OCI-M2 (cell line): ENCODE results near the gene TSPAN6.

Experiments
- DNase-seq: peaks from one replicate; lab custom pipeline; 2025; ENCODE audit not compliant: unreplicated experiment; lab: John Stamatoyannopoulos, UW

Gene TSPAN6

DNA sequence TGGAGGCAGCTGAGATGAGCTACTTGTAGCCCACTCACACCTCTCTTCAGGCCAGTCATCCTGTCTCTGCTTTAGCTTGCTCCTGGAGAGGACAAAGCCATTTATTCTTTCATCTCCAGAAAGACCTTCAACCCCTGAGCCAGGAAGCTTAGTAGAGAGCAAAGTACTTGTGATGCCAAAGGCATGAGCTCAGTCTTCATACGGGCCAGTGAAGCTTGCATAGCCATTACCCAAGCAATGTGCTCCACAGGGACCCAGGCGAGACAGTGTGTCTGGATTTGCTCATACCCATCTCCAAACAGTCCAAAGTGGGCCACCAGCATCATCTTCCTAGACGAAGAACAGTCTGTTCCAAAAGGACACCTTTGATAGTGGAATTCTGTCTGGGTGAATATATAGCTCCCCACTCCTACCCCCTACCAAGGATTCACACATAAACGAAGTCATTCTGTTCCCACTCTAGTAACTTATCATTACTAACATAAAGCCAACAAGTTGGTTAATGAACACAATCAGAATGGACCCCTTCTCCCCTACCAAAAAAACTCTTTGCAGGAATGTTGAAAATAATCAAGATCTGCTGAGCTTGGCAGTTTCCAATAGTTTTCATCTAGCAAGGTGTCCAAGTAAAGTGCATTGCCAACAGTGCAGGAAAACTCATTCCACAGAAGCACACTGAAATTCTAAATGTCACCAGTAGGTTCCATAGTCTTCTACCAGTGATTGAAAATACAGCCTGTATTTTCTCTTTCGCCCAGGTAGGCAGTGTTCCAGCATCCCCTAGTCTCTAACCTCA is 45.2 kb downstream of the TSPAN6 start:
- DNase-seq: no peak

DNA sequence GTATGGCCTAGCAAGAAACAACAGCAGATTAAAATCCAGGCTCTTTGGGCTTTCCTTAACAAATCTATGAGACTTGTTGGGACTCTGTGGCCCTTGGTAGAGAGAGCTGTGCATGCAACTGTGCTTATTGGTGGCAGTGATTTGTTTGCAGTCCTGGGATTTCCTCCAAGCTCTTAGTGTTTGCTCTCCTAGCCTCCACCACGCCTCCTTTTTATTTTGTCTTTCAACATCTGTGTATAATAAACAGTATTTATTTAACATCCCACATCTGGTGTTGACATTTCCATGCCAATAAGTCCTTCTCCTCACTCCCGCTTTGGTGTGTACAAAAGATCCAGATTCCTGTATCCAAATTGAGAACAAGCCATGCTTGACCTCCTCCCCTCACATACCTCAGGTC is 48.7 kb downstream of the TSPAN6 start:
- DNase-seq: no peak

DNA sequence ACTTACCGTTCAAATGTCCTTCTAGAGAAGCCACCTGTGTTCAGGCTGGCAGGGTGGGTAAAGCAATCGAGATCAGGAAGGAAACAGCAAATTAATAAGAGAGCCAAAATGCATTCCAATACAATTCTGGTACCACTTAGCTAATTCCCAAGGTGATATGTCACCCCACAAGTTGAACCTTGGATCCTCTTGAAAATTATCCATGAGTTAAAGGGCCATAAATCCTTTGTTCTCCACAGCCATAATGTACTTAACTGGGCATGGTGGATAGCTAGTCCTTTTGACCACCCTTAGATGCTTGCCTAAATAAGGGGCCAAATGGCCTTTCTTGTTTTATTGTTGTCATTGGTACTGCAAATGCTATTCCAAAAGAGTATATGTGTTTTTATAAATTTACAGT is 49.9 kb downstream of the TSPAN6 start:
- no peak for DNase-seq

DNA sequence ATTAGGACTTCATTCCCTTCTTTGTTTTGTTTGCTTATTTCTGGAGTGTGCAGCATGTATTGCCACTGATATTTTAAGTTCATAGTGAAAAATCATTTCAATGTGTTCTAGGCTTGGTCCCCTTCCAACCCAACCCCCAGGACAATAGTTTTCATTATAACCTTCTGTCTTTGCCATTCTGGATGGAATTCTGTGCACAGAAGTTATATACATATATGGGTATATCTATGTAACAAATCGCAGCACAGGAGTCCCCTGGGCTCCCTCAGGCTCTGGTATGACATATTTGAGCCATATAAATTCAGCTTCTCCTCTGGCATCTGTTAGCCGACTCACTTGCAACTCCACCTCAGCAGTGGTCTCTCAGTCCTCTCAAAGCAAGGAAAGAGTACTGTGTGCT is 52.0 kb downstream of the TSPAN6 start, which contains the start of gene TNMD:
TNMD (plus strand) TSS at position 326 of the 400 bp plus-strand sequence. CDS start 83 bp downstream, outside the sequence.
- no peak for DNase-seq
